Astrocyte of the cerebellum (primary cell): ENCODE data around the gene SLC39A10.
"Not testable (repeated sequence)": the region's sequence is repeated elsewhere in the genome, so short reads cannot be mapped to it uniquely, and the experiment has no call there.

Experiments
- DNase-seq: peaks from one replicate; pipeline ENCODE4 v3.0.0-alpha.2; 2011; ENCODE audit warnings: low read depth
- H3K4me3 ChIP-seq: 2 replicates; pipeline ENCODE4 v1.5.1; 2011; ENCODE audit warnings: mild to moderate bottlenecking, low read depth, low read length, moderate library complexity
- in situ Hi-C: cut with HindIII; loops from 2 replicates; pipeline ENCODE4 v1.10.0; 2017; ENCODE audit warnings: low sequenced_read_pairs
- TF ChIP-seq, protein P1 (sequence below): IDR thresholded peaks from 2 replicates; pipeline ENCODE4 v1.5.1; 2012; ENCODE audit warnings: low read length, low read depth, moderate library complexity, mild to moderate bottlenecking; ENCODE audit errors: missing control alignments

Gene SLC39A10

GRCh38 chr2:195677290-195677689 lies 20.3 kb downstream of the SLC39A10 start:
- DNase-seq = no peak
- TF ChIP-seq, protein P1, sequence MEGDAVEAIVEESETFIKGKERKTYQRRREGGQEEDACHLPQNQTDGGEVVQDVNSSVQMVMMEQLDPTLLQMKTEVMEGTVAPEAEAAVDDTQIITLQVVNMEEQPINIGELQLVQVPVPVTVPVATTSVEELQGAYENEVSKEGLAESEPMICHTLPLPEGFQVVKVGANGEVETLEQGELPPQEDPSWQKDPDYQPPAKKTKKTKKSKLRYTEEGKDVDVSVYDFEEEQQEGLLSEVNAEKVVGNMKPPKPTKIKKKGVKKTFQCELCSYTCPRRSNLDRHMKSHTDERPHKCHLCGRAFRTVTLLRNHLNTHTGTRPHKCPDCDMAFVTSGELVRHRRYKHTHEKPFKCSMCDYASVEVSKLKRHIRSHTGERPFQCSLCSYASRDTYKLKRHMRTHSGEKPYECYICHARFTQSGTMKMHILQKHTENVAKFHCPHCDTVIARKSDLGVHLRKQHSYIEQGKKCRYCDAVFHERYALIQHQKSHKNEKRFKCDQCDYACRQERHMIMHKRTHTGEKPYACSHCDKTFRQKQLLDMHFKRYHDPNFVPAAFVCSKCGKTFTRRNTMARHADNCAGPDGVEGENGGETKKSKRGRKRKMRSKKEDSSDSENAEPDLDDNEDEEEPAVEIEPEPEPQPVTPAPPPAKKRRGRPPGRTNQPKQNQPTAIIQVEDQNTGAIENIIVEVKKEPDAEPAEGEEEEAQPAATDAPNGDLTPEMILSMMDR = no peak
- in situ Hi-C loops = no loop called here
- H3K4me3 ChIP-seq = no peak overlapping the region

DNA sequence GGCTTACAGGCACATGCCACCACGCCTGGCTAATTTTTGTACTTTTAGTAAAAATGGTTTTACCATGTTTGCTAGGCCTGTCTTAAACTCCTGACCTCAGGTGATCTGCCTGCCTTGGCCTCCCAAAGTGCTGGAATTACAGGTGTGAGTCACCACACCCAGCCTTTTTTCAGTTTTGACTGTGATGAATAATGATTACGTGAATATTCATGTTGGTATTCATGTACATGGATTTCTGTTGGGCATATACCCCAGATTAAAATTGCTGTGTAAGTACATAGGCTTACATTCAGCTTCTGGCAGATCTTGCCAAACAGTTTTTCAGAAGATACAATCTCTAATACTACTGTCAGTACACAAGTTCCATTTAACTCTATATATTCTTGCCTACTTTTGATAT lies 20.9 kb downstream of the SLC39A10 start:
- in situ Hi-C loops = no loop called here
- TF ChIP-seq, protein P1 = no peak
- H3K4me3 ChIP-seq = no peak overlapping the region
- DNase-seq = no peak

- no peak for DNase-seq
- no peak overlapping the region for H3K4me3 ChIP-seq
- TF ChIP-seq, protein P1 = no peak
- in situ Hi-C loops = no loop called here
Observed at GRCh38 chr2:195682077-195682476, 25.1 kb downstream of the SLC39A10 start.

DNA sequence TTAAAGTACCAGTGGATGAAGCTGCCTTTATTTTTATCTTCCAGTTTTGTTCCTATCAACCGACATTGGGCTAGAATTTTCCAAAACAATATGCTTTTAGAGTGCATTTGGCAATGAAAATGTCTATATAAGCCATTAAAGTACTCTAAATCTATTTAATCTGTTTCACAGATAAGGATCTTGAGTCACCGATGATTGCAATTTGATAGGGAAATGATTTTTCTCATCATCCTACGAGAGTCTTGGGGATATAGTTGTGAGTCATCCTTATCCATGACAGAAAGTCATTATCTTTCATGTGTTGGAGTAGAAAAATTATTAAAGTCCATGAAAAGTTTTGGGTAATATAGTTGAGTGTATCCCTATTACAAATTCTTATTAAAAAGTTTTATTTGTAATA lies 26.1 kb downstream of the SLC39A10 start:
- no peak overlapping the region for H3K4me3 ChIP-seq
- DNase-seq = no peak
- in situ Hi-C loops = no loop called here
- TF ChIP-seq, protein P1 = no peak

GRCh38 chr2:195686564-195686963 lies 29.5 kb downstream of the SLC39A10 start:
- TF ChIP-seq, protein P1 = no peak
- DNase-seq = no peak
- in situ Hi-C loops = no loop called here
- H3K4me3 ChIP-seq = no peak overlapping the region

DNA sequence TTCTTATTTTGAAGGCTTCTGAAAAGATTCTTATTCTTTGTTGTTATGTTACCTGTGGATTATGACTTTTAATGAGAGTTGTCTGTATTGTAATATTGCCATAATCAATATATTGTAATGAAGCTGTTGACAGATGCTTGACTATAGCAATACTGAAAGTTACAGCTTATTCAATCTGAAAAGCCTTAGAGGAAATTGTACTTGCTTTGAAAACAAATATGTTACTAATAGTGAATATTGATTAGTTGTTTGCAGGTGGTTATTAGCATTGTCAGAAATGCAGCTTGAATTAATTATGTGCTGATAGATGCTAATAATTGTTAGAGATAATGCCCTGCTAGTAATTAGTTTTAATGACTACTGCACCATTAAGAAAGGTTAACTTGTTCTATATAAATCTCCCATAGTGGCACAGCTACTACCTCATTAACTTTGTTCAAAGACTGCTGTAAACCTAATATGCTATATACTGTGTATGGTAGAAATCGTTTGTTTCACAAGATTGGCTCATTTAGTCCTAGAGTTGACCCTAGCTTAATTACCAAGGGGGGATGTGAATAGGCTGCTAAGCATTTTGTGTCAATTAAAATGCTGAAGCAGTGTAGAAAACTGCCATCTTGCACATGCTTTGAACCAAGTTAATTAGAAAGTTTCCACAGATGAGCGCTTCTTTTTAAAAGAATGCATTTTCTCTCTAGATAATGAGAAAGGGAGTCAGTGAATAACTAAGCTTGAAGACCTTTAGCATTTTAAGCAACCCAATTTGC lies 30.5 kb downstream of the SLC39A10 start:
- H3K4me3 ChIP-seq = no peak overlapping the region
- in situ Hi-C loops = no loop called here
- no peak for DNase-seq
- TF ChIP-seq, protein P1 = no peak

DNA sequence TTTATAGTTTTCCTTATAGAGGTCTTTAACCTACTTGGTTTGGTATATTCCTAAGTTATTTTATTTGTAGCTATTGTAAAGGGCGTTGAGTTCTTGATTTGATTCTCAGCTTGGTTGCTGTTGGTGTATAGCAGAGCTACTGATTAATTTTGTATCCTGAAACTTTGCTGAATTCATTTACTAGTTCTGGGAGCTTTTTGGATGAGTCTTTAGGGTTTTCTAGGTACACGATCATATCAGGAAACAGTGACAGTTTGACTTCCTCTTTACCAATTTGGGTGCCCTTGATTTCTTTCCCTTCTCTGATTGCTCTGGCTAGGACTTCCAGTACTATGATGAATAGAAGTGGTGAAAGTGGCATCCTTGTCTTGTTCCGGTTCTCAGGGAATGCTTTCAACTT lies 35.5 kb downstream of the SLC39A10 start:
- in situ Hi-C loops, H3K4me3 ChIP-seq, DNase-seq: not testable (repeated sequence)
